WTC11 (cell line): Measurements from ENCODE around the gene GCSH. TPM values are rescaled to one million over a fixed set of nuclear protein-coding genes. Genes with fewer than 3 reads are reported as not detected.

ENCODE experiments used
- ATAC-seq: fragments of 200-7000 bp; cut with Tn5 transposase; 2 replicates; pipeline ENCODE4 v1.10.0; 2021; ENCODE audit warnings: mild to moderate bottlenecking, moderate library complexity
- CTCF ChIA-PET: fragments of 300-600 bp; sonication (Branson Sonifier 250); formaldehyde crosslinking; loops from one replicate; lab custom pipeline; 2021; ENCODE audit warnings: antibody characterized with exemption; lab: Charles Lee
- POLR2A ChIA-PET: fragments of 350-600 bp; sonication (Branson Sonifier 250); formaldehyde crosslinking; loops from one replicate; lab custom pipeline; 2021; ENCODE audit warnings: antibody characterized with exemption; lab: Charles Lee
- DNase-seq: peaks from one replicate; pipeline ENCODE4 v3.0.0; 2021; ENCODE audit warnings: low spot score
- H3K27ac Mint-ChIP-seq: 2 replicates; pipeline ENCODE4 v1.8.0; 2021; ENCODE audit warnings: mixed read lengths
- H3K27me3 Mint-ChIP-seq: 2 replicates; pipeline ENCODE4 v1.8.0; 2021; ENCODE audit warnings: low read depth, mild to moderate bottlenecking, moderate library complexity, mixed read lengths
- H3K36me3 Mint-ChIP-seq: 2 replicates; pipeline ENCODE4 v1.8.0; 2021; ENCODE audit warnings: mixed read lengths
- H3K4me1 Mint-ChIP-seq: 2 replicates; pipeline ENCODE4 v1.8.0; 2022; ENCODE audit warnings: mixed read lengths
- H3K4me3 Mint-ChIP-seq: 2 replicates; pipeline ENCODE4 v1.8.0; 2021; ENCODE audit warnings: mild to moderate bottlenecking, moderate library complexity, mixed read lengths
- H3K9me3 Mint-ChIP-seq: 2 replicates; pipeline ENCODE4 v1.8.0; 2021; ENCODE audit warnings: mixed read lengths
- ATF1 ChIP-seq: sonication (generic); formaldehyde crosslinking; IDR thresholded peaks from 2 replicates; pipeline ENCODE4 v1.8.1; 2023; ENCODE audit warnings: mild to moderate bottlenecking, moderate library complexity, missing genetic modification reagents
- CBFB ChIP-seq: sonication (generic); formaldehyde crosslinking; IDR thresholded peaks from 2 replicates; pipeline ENCODE4 v1.8.1; 2022; ENCODE audit warnings: mild to moderate bottlenecking, low read depth, missing genetic modification reagents
- CREM ChIP-seq: sonication (generic); formaldehyde crosslinking; IDR thresholded peaks from 2 replicates; pipeline ENCODE4 v1.8.1; 2022; ENCODE audit warnings: mild to moderate bottlenecking, missing genetic modification reagents, moderate library complexity
- FOXK1 ChIP-seq: sonication (generic); formaldehyde crosslinking; IDR thresholded peaks from 2 replicates; pipeline ENCODE4 v1.8.0; 2022; ENCODE audit warnings: mild to moderate bottlenecking, moderate library complexity, missing genetic modification reagents
- GABPB1 ChIP-seq: sonication (generic); formaldehyde crosslinking; IDR thresholded peaks from 2 replicates; pipeline ENCODE4 v1.8.1; 2023; ENCODE audit warnings: mild to moderate bottlenecking, missing genetic modification reagents
- GTF2I ChIP-seq: fragments of 250-450 bp; sonication (Bioruptor Pico); conservative IDR thresholded peaks from 2 replicates; pipeline ENCODE4 v1.4.0; 2021; ENCODE audit warnings: mild to moderate bottlenecking
- NR1H2 ChIP-seq: sonication (generic); formaldehyde crosslinking; IDR thresholded peaks from 2 replicates; pipeline ENCODE4 v1.9.0; 2021; ENCODE audit warnings: mild to moderate bottlenecking, moderate library complexity, missing genetic modification reagents
- PRRX2 ChIP-seq: fragments of 250-450 bp; sonication (Bioruptor Pico); IDR thresholded peaks from 2 replicates; pipeline ENCODE4 v1.8.0; 2021; ENCODE audit warnings: mild to moderate bottlenecking
- RELA ChIP-seq: sonication (generic); formaldehyde crosslinking; IDR thresholded peaks from 2 replicates; pipeline ENCODE4 v1.8.1; 2022; ENCODE audit warnings: missing genetic modification reagents, mild to moderate bottlenecking, borderline replicate concordance
- SMAD4 ChIP-seq: sonication (generic); formaldehyde crosslinking; IDR thresholded peaks from 2 replicates; pipeline ENCODE4 v1.8.0; 2022; ENCODE audit warnings: mild to moderate bottlenecking, missing genetic modification reagents
- SP1 ChIP-seq: sonication (generic); formaldehyde crosslinking; conservative IDR thresholded peaks from 2 replicates; pipeline ENCODE4 v1.8.1; 2022; ENCODE audit warnings: missing genetic modification reagents
- TP53 ChIP-seq: sonication (generic); formaldehyde crosslinking; IDR thresholded peaks from 2 replicates; pipeline ENCODE4 v1.8.1; 2023; ENCODE audit warnings: mild to moderate bottlenecking, missing genetic modification reagents
- ZNF396 ChIP-seq: fragments of 250-450 bp; sonication (Bioruptor Pico); IDR thresholded peaks from 2 replicates; pipeline ENCODE4 v1.8.0; 2021; ENCODE audit warnings: mild to moderate bottlenecking, moderate library complexity, borderline replicate concordance
- total RNA-seq: library from RNA; stranded (reverse); gene quantifications from 3 replicates; pipeline ENCODE4 v1.2.3, GENCODE V29; 2021
- TF ChIP-seq, protein P1 (sequence below): fragments of 250-450 bp; sonication (Bioruptor Pico); conservative IDR thresholded peaks from 2 replicates; pipeline ENCODE4 v1.9.0; 2021; ENCODE audit warnings: mild to moderate bottlenecking
- TF ChIP-seq, protein P2 (sequence below): sonication (generic); formaldehyde crosslinking; IDR thresholded peaks from 2 replicates; pipeline ENCODE4 v1.8.0; 2022; ENCODE audit warnings: mild to moderate bottlenecking, missing genetic modification reagents
- TF ChIP-seq, protein P3 (sequence below): sonication (generic); formaldehyde crosslinking; IDR thresholded peaks from 2 replicates; pipeline ENCODE4 v1.8.1; 2023; ENCODE audit warnings: mild to moderate bottlenecking, missing genetic modification reagents, moderate library complexity
- TF ChIP-seq, protein P4 (sequence below): sonication (generic); formaldehyde crosslinking; IDR thresholded peaks from 2 replicates; pipeline ENCODE4 v1.8.0; 2022; ENCODE audit warnings: mild to moderate bottlenecking, missing genetic modification reagents
- TF ChIP-seq, protein P5 (sequence below): sonication (generic); formaldehyde crosslinking; IDR thresholded peaks from 2 replicates; pipeline ENCODE4 v1.8.1; 2022; ENCODE audit warnings: mild to moderate bottlenecking, moderate library complexity, missing genetic modification reagents
- TF ChIP-seq, protein P6 (sequence below): sonication (generic); formaldehyde crosslinking; IDR thresholded peaks from 2 replicates; pipeline ENCODE4 v1.8.1; 2023; ENCODE audit warnings: mild to moderate bottlenecking, moderate library complexity, missing genetic modification reagents
- TF ChIP-seq, protein P7 (sequence below): fragments of 250-450 bp; sonication (Bioruptor Pico); IDR thresholded peaks from 2 replicates; pipeline ENCODE4 v1.8.0; 2021; ENCODE audit warnings: mild to moderate bottlenecking
- TF ChIP-seq, protein P8 (sequence below): sonication (generic); formaldehyde crosslinking; IDR thresholded peaks from 2 replicates; pipeline ENCODE4 v1.8.1; 2022; ENCODE audit warnings: low read depth, missing genetic modification reagents, borderline replicate concordance
- TF ChIP-seq, protein P9 (sequence below): fragments of 250-450 bp; sonication (Bioruptor Pico); IDR thresholded peaks from 2 replicates; pipeline ENCODE4 v1.9.0; 2021; ENCODE audit warnings: moderate library complexity, mild to moderate bottlenecking, inconsistent platforms, borderline replicate concordance

Gene GCSH
- total RNA-seq, 1 experiment from 2014 or later = 95.9 TPM

DNA sequence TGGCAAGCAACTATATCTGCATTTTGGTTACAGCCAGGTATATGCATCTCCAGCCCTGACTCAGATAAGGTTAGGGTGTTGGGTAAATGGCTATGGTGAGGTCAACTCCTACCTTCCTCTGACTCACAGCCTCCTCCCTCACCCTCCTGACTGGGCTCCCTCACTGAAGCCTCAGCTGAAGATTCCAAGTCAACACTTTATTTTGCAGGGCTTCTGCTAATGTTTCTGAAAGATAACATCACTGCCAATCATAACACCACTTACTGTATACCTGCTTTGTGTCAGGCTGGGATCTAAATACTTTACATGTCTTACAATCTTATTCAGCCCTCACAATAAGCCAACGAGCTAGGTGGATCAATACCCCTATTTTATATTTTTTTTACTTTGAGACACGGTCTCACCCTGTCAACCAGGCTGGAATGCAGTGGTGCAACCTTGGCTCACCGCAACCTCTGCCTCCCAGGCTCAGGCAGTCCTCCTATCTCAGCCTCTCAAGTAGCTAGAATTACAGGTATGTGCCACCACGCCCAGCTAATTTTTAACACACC, 47.8 kb upstream of the GCSH start (continued):
- TF ChIP-seq ATF1 (CRISPR knock-in tag) (no peak), GABPB1 (CRISPR knock-in tag) (no peak)

DNA sequence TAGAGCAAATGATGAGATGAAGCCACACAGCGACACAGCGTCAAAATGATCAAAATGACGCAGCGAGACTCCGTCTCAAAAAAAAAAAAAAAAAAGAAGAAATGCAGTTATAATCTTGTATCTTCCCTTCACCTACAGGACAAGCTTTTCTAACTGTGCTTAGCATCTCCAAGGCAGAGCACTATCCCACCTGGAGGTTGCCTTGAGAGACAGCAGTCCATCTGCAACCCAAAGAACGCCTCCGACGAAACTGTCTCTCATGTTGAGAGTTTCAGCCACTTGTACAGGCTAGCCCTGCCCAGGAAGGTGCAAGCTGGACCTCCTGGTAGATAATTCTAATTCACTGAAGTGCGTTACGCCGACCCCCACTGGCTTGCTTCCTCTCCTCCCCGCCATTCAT, 46.7 kb upstream of the GCSH start:
- Mint-ChIP-seq H3K27ac (0 out of 2 replicates have a peak overlapping the region, but pooled peaks have one; percentile 0), H3K9me3 (no peaks in the 10 kb centered on the region), H3K4me1 (peaks cover 8% of the 10 kb centered on the region), H3K36me3 (no peaks in the 10 kb centered on the region), H3K27me3 (no peaks in the 10 kb centered on the region; the same call in 1 of the 2 replicates), H3K4me3 (no peak overlapping the region)
- POLR2A ChIA-PET = no interaction called here
- CTCF ChIA-PET = interaction anchor here (0.7 to 2.6 kb wide), 6 partner anchors 56 to 108 kb away, joined by 3 to 11 read pairs (median 4); partner anchors contain the start of genes ATMIN and C16orf46
- TF ChIP-seq, protein P1, sequence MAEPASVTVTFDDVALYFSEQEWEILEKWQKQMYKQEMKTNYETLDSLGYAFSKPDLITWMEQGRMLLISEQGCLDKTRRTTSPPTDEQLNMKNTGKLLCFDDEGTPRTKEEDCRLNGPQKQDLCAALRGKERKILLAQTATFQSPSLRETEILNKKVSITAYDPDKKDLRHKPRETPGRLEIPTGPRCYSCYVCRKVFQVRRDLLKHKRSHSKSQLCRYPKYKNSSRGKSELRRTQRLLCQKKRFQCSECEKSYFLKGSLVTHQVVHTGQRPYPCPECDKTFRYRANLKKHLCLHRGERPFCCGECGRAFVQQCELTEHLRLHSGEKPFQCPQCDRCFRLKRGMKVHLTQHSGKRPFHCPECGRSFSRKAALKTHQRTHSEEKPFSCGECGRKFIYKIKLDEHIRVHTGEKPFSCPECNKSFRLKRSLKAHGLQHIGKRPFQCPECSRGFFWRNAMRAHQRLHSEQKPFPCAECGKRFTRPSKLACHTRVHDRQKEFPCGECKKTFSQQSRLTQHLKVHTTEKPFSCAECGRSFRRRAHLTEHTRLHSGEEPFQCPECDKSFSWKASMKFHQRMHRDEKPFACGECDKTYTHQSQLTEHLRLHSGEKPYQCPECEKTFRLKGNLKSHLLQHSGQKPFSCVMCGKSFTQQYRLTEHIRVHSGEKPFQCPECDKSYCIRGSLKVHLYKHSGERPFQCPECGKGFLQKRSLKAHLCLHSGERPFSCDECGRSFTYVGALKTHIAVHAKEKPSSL = no peak
- TF ChIP-seq RELA (no peak), PRRX2 (CRISPR knock-in tag) (no peak), ZNF396 (CRISPR knock-in tag) (no peak), SP1 (CRISPR knock-in tag) (no peak), CREM (CRISPR knock-in tag) (no peak), GTF2I (CRISPR knock-in tag) (no peak), CBFB (no peak), SMAD4 (CRISPR knock-in tag) (no peak), NR1H2 (no peak), FOXK1 (CRISPR knock-in tag) (no peak), TP53 (CRISPR knock-in tag) (no peak)
- TF ChIP-seq, protein P2, sequence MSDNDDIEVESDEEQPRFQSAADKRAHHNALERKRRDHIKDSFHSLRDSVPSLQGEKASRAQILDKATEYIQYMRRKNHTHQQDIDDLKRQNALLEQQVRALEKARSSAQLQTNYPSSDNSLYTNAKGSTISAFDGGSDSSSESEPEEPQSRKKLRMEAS = no peak
- TF ChIP-seq, protein P3, sequence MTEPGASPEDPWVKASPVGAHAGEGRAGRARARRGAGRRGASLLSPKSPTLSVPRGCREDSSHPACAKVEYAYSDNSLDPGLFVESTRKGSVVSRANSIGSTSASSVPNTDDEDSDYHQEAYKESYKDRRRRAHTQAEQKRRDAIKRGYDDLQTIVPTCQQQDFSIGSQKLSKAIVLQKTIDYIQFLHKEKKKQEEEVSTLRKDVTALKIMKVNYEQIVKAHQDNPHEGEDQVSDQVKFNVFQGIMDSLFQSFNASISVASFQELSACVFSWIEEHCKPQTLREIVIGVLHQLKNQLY (CRISPR knock-in tag) = no peak
- TF ChIP-seq, protein P4, sequence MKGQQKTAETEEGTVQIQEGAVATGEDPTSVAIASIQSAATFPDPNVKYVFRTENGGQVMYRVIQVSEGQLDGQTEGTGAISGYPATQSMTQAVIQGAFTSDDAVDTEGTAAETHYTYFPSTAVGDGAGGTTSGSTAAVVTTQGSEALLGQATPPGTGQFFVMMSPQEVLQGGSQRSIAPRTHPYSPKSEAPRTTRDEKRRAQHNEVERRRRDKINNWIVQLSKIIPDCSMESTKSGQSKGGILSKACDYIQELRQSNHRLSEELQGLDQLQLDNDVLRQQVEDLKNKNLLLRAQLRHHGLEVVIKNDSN (CRISPR knock-in tag) = no peak
- TF ChIP-seq, protein P5, sequence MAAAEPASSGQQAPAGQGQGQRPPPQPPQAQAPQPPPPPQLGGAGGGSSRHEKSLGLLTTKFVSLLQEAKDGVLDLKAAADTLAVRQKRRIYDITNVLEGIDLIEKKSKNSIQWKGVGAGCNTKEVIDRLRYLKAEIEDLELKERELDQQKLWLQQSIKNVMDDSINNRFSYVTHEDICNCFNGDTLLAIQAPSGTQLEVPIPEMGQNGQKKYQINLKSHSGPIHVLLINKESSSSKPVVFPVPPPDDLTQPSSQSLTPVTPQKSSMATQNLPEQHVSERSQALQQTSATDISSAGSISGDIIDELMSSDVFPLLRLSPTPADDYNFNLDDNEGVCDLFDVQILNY (CRISPR knock-in tag) = no peak
- TF ChIP-seq, protein P6, sequence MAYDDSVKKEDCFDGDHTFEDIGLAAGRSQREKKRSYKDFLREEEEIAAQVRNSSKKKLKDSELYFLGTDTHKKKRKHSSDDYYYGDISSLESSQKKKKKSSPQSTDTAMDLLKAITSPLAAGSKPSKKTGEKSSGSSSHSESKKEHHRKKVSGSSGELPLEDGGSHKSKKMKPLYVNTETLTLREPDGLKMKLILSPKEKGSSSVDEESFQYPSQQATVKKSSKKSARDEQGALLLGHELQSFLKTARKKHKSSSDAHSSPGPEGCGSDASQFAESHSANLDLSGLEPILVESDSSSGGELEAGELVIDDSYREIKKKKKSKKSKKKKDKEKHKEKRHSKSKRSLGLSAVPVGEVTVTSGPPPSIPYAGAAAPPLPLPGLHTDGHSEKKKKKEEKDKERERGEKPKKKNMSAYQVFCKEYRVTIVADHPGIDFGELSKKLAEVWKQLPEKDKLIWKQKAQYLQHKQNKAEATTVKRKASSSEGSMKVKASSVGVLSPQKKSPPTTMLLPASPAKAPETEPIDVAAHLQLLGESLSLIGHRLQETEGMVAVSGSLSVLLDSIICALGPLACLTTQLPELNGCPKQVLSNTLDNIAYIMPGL (CRISPR knock-in tag) = no peak
- TF ChIP-seq, protein P7, sequence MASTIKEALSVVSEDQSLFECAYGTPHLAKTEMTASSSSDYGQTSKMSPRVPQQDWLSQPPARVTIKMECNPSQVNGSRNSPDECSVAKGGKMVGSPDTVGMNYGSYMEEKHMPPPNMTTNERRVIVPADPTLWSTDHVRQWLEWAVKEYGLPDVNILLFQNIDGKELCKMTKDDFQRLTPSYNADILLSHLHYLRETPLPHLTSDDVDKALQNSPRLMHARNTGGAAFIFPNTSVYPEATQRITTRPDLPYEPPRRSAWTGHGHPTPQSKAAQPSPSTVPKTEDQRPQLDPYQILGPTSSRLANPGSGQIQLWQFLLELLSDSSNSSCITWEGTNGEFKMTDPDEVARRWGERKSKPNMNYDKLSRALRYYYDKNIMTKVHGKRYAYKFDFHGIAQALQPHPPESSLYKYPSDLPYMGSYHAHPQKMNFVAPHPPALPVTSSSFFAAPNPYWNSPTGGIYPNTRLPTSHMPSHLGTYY (CRISPR knock-in tag) = no peak
- TF ChIP-seq, protein P8, sequence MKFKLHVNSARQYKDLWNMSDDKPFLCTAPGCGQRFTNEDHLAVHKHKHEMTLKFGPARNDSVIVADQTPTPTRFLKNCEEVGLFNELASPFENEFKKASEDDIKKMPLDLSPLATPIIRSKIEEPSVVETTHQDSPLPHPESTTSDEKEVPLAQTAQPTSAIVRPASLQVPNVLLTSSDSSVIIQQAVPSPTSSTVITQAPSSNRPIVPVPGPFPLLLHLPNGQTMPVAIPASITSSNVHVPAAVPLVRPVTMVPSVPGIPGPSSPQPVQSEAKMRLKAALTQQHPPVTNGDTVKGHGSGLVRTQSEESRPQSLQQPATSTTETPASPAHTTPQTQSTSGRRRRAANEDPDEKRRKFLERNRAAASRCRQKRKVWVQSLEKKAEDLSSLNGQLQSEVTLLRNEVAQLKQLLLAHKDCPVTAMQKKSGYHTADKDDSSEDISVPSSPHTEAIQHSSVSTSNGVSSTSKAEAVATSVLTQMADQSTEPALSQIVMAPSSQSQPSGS (CRISPR knock-in tag) = no peak
- TF ChIP-seq, protein P9, sequence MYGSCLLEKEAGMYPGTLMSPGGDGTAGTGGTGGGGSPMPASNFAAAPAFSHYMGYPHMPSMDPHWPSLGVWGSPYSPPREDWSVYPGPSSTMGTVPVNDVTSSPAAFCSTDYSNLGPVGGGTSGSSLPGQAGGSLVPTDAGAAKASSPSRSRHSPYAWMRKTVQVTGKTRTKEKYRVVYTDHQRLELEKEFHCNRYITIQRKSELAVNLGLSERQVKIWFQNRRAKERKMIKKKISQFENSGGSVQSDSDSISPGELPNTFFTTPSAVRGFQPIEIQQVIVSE = no peak
- DNase-seq (no peak), ATAC-seq (peak; percentile 31)
